ENCODE measurements around the gene RNF31. TPM values are rescaled to one million over a fixed set of nuclear protein-coding genes. Genes with fewer than 3 reads are reported as not detected.

Gene RNF31
- total RNA-seq, 1 donor from 2014 or later: 95.6 TPM

DNA sequence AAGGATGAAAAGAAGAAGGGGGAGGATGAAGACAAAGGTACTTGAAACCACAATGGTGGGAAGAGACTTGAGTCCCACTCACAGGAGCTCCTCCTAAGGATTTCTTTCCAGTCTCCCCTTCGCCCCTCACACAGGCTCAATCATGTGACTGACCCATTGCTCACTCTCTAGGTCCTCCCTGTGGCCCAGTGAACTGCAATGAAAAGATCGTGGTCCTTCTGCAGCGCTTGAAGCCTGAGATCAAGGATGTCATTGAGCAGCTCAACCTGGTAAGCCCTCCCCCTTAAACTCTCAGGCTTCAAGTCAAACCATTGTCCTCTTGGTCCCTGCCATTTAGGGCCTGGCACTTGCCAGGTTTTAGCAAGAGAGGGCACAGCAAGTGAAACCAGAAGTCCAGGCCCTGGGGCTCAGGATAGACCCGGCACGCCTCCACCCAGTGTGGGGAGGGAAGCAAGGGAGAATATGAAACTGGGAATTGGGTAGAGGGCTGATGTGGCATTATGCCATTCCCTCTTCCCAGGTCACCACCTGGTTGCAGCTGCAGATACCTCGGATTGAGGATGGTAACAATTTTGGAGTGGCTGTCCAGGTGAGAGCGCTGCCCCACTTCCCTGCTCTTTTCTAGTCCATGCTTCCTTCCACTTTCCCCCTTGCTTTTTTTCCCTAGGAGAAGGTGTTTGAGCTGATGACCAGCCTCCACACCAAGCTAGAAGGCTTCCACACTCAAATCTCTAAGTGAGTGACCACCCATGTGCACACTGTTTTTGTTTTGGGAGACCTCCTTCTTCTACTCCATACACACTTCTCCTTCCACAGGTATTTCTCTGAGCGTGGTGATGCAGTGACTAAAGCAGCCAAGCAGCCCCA lies 9.5 kb upstream of the RNF31 start:
- Mint-ChIP-seq H3K36me3 (ENCODE audit: low read depth) (peaks cover 50% of the 10 kb centered on the region), H3K27me3 (no peaks in the 10 kb centered on the region), H3K4me1 (peaks cover 48% of the 10 kb centered on the region), H3K27ac (peak overlapping the region; percentile 30), H3K9me3 (no peaks in the 10 kb centered on the region), H3K4me3 (peak overlapping the region; percentile 94)
- intact Hi-C loops (cut with micrococcal nuclease): no loop called here
- DNase-seq: no peak

DNA sequence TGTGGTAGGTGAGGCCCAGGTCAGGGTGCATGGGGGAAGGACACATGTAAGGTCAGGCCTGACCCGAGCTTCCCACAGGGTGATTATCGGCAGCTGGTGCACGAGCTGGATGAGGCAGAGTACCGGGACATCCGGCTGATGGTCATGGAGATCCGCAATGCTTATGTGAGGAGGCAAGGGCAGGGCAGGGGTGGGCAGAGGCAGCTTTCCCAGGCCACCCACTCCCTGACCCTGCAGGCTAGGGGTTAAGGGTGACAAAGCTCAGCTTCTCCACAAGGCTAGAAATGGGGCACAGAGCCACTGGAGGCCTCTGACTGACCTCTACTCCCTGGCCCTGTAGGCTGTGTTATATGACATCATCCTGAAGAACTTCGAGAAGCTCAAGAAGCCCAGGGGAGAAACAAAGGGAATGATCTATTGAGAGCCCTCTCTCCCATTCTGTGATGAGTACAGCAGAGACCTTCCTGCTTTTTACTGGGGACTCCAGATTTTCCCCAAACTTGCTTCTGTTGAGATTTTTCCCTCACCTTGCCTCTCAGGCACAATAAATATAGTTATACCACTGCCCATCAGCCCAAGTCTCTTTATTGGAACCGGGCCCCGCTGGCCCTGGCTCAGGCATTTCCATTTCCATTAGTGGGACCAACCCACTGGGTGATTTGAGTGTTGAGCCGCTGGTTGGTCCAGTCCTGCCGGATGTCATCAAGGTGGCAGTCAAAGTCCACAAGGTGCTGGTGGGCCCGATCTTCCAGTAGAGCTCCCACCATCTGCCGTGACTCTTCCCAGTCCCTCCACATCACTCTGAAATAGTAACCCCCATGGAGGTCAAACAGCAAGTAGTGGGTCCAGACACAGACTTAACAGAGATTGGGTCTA lies 8.7 kb upstream of the RNF31 start:
- H3K27me3 Mint-ChIP-seq: no peaks in the 10 kb centered on the region
- H3K4me3 Mint-ChIP-seq: peak overlapping the region; percentile 94
- intact Hi-C loops (cut with micrococcal nuclease): no loop called here
- H3K36me3 Mint-ChIP-seq (ENCODE audit: low read depth): peaks cover 59% of the 10 kb centered on the region
- H3K27ac Mint-ChIP-seq: peak overlapping the region; percentile 58
- H3K9me3 Mint-ChIP-seq: no peaks in the 10 kb centered on the region
- H3K4me1 Mint-ChIP-seq: peaks cover 53% of the 10 kb centered on the region
- no peak for DNase-seq

DNA sequence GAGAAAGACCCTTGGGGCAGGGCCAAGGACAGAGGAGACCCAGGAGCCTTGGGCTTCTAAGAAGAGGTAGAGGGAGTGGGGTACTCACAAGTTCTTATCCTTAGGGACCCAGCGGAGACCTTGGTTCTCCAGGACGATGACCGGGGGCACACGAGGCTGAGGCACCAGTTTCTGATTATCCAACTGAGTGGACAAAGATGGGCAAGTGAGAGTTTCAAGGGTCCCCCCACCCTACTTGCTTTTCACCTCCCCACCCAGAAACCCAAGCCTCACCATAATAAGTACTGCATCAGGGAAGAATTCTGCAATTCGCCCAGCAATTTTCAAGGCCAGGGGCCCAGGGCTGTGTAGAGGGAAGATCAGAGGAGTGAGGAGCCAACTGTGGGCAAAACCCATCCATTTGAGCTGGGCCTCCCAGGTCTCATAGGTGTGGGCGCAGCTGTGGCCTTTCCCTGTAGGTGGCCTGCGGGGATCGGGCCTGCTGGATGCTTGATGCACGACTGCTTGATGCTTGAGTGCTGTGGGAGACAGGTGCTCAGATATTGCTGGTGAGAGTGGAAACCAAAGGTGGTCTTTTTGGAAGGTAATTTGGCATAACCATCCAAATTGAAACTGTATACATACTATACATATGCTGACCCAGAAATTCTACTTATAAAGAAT lies 7.9 kb upstream of the RNF31 start:
- intact Hi-C loops (cut with micrococcal nuclease): no loop called here
- Mint-ChIP-seq H3K4me3 (peak overlapping the region; percentile 94), H3K27me3 (no peaks in the 10 kb centered on the region), H3K9me3 (no peaks in the 10 kb centered on the region), H3K27ac (peak overlapping the region; percentile 58), H3K4me1 (peaks cover 60% of the 10 kb centered on the region), H3K36me3 (ENCODE audit: low read depth) (peaks cover 66% of the 10 kb centered on the region)
- DNase-seq: peak; percentile 71

DNA sequence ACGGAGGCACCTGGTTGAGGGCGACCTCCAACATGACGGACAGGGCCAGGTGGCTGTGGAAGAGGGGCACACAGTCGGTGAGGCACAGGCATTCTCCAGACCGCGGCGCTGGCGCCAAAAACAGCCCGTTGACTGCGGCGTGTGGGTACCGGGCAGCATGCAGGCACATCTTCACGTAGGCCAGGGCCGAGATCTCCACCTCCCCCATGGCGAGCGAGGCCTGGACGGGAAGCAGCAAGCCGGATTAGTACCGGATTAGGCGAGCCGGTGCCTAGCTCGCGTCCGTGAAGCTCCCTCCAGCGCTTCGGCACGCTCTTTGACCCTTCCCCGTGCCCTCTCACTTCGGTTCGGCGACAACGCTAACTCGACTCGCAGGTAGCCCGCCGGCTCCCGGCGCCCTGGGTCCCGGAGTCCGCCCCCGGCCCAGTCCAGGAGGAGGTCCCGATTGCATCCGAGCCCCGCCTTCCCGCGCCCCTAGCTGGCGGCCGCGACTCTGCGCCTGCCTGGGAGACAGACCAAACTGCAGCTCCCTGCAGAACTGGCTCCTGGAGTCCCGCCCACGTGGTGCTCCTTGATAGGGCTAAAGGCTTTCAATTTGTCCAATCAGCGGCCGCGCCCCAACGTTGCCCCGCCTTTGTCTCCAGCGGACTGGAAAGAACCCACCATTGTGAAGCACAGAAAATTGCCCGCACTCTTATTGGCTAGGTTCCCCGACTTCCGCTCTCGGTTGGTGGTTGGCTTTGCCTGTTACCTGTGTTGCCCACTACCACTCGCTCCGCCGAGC lies 6.0 kb upstream of the RNF31 start, which contains the start of gene EMC9:
Gene EMC9, minus strand, starts transcription at position 495 of the 784 bp plus-strand sequence. Its CDS starts 287 bp downstream, at position 208.
- H3K27ac Mint-ChIP-seq: peak within 1 kb of the TSS; percentile 94
- peaks cover 83% of the 10 kb centered on the region for H3K36me3 Mint-ChIP-seq (ENCODE audit: low read depth)
- no peaks in the 10 kb centered on the region for H3K27me3 Mint-ChIP-seq
- H3K4me1 Mint-ChIP-seq: peaks cover 69% of the 10 kb centered on the region
- peak; percentile 100 for DNase-seq
- H3K9me3 Mint-ChIP-seq: no peaks in the 10 kb centered on the region
- intact Hi-C loops (cut with micrococcal nuclease): loop anchor here (1.0 kb wide), 3 partner anchors 20 to 72 kb away; partner anchors contain the start of genes CHMP4A, DCAF11, IRF9 and NRL
- H3K4me3 Mint-ChIP-seq: peak within 1 kb of the TSS; percentile 94

DNA sequence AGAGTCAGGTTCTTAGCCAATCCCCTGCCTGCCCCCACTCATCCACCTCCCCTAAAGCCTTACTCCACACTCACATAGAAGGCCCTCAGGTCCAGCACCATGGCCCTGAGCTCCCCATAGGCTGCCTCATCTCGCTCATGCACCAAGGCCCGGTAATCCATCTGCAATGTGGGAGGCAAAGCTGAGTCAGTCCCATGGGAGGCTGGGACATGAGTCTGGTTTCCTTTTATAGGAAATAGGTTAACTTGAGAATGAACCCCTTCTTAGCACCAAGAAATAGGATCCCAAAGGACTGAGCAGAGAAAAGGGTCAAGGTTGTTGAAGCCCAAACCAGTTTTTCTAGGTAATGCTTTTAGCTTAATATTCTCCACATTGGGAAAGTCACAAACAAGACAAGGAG lies 3.8 kb upstream of the RNF31 start:
- Mint-ChIP-seq H3K36me3 (ENCODE audit: low read depth) (peaks cover 69% of the 10 kb centered on the region), H3K27ac (peak overlapping the region; percentile 61)
- intact Hi-C loops (cut with micrococcal nuclease): no loop called here

DNA sequence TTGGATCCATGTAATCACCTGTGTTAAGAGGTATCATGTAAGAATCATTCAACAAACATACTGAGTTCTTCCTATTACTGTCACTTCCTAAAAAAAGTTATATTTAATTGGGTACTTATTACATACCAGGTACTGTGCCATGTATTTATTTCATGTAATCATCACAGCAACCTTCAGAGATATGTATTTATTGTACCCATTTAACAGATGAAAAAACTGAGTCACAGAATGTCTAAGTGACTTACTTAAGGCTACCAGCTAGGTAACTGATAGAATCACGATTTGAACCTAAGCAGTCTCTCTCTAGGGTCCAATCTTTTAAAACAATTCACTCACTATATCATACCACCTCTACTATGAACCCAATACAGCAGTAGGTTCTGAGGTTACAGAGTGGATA lies 2.8 kb upstream of the RNF31 start:
- intact Hi-C loops (cut with micrococcal nuclease): no loop called here
- no peaks in the 10 kb centered on the region for H3K9me3 Mint-ChIP-seq
- DNase-seq: no peak
- H3K4me3 Mint-ChIP-seq: peak overlapping the region; percentile 97
- H3K27me3 Mint-ChIP-seq: no peaks in the 10 kb centered on the region
- peaks cover 69% of the 10 kb centered on the region for H3K36me3 Mint-ChIP-seq (ENCODE audit: low read depth)
- peak overlapping the region; percentile 73 for H3K27ac Mint-ChIP-seq
- peaks cover 59% of the 10 kb centered on the region for H3K4me1 Mint-ChIP-seq

More for the DNA sequence above, 3.8 kb upstream of the RNF31 start:
- DNase-seq: no peak
- H3K4me1 Mint-ChIP-seq: peaks cover 60% of the 10 kb centered on the region
- no peaks in the 10 kb centered on the region for H3K27me3 Mint-ChIP-seq
- no peaks in the 10 kb centered on the region for H3K9me3 Mint-ChIP-seq
- peak overlapping the region; percentile 94 for H3K4me3 Mint-ChIP-seq

DNA sequence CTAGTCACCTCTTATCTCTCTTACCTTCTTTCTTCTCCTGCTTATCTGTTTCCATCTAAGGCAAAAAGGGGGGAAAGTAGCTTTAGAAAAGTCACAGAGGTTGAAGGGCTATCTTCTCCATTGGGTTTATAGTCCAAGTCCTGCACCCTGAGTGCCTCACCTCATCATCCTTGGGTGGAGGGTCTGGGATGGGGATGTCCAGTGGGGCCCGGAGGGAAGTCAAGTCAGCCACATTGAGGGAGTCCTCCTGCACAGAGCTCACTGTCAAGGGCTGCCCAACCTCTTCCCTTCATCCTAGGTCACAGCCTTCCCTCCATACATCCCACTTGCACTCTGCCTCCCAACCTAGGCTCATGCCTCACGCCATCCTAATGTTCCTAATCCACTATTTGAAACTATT lies 2.1 kb upstream of the RNF31 start:
- Mint-ChIP-seq H3K27ac (peak overlapping the region; percentile 99), H3K9me3 (no peaks in the 10 kb centered on the region), H3K36me3 (ENCODE audit: low read depth) (peaks cover 68% of the 10 kb centered on the region), H3K4me1 (peaks cover 58% of the 10 kb centered on the region), H3K4me3 (peak overlapping the region; percentile 97), H3K27me3 (no peaks in the 10 kb centered on the region)
- DNase-seq: no peak
- intact Hi-C loops (cut with micrococcal nuclease): no loop called here

DNA sequence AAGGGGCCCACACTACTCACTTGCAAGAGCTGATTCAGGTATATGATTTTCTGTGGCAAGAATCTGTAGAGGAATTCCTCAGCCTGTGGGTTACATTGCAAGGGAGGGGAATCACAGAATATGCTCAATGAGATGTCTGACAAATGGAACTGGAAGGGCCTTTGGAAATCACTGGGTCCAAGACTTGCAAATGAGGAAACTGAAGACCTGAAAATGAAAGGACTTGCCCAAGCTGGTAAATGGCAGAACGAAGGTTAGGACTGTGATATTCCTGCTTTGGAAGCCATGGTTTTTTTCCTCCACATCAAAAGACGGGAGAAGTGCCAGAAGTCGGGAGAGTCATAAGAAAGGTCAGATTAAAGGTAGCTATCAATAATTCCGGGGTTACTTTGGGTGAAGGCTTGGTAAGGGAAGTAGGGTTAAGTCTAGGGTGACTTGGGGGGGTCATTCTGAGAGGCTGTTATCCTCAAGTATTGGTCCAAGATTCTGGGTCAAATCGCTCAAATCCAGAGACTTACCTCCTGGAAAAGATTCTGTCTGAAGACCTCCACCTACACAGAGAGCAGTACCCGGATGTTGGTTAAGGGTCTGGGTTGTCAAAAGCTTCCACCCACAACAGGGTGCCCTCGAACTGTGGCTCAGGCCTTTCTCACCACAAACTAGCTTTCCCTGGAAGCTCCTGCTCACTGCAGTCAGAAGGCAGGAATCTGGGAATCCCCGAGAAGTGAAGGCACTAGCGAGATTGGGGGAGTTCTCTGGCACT lies 1.4 kb upstream of the RNF31 start:
- H3K27me3 Mint-ChIP-seq: no peaks in the 10 kb centered on the region
- H3K4me3 Mint-ChIP-seq: peak overlapping the region; percentile 97
- peaks cover 62% of the 10 kb centered on the region for H3K4me1 Mint-ChIP-seq

DNA sequence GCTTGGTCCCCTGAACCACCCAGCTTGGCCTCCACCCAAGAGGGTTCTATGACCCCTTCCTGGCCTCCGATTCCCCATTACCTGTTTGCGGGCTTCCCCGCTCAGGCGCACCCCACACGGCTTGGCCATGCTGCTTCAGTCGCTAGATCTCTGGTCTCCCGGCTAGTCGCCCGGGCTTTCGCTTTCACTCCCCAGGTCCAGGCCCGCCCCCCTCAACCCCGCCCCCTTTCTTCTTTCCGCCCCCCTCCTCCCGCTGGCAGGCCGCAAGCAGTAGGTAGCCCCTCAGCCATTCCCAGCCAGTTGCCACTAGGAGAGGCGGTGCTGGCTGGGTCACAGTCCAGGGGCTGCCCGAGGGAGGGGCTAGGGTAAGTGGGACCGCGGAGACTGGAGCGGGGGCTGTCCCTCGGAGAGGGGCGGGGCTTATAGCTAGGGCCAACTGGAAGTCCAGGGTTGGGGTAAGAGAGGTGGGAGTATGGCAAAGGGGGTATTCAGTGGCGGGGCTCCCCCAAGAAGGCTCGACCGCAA lies 783 bp upstream of the RNF31 start, which contains the start of gene PSME2:
Gene PSME2, minus strand, starts transcription at position 158 of the 525 bp plus-strand sequence. Its CDS starts 29 bp downstream, at position 129.
- Mint-ChIP-seq H3K4me3 (peak within 1 kb of the TSS; percentile 97), H3K27ac (peak within 1 kb of the TSS; percentile 99), H3K36me3 (ENCODE audit: low read depth) (peaks cover 70% of the 10 kb centered on the region), H3K4me1 (peaks cover 62% of the 10 kb centered on the region), H3K27me3 (no peaks in the 10 kb centered on the region), H3K9me3 (no peaks in the 10 kb centered on the region)
- DNase-seq: peak; percentile 97
- intact Hi-C loops (cut with micrococcal nuclease): loop anchor here (1.0 to 2.0 kb wide), 4 partner anchors 10 to 152 kb away; partner anchors contain the start of genes DHRS1, IPO4, NOP9 and PCK2

More for the DNA sequence above, 1.4 kb upstream of the RNF31 start:
- Mint-ChIP-seq H3K36me3 (ENCODE audit: low read depth) (peaks cover 68% of the 10 kb centered on the region), H3K27ac (peak overlapping the region; percentile 99), H3K9me3 (no peaks in the 10 kb centered on the region)
- intact Hi-C loops (cut with micrococcal nuclease): loop anchor here (1.0 to 2.0 kb wide), 4 partner anchors 10 to 153 kb away; partner anchors contain the start of genes DHRS1, IPO4, NOP9 and PCK2
- DNase-seq: peak; percentile 66

DNA sequence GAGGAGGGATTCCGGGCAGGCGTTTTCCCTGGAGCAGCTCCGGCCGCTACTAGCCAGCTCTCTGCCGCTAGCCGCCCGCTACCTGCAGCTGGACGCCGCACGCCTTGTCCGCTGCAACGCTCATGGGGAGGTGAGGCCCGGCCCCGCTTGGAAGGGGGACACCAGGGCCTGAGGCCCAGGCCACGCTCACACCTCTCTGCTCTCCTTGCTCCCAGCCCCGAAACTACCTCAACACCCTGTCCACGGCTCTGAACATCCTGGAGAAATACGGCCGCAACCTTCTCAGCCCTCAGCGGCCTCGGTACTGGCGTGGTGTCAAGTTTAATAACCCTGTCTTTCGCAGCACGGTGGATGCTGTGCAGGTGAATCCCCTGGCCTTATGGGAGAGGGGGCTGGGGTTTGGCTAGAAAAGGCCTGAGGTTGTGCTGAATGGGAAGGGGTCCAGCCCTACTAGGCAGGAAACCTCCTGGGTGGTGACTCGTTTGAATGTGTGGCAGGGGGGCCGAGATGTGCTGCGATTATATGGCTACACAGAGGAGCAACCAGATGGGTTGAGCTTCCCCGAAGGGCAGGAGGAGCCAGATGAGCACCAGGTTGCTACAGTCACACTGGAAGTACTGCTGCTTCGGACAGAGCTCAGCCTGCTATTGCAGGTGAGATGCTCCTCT lies 597 bp downstream of the RNF31 start:
- Mint-ChIP-seq H3K27ac (peak overlapping the region; percentile 79), H3K4me3 (peak overlapping the region; percentile 97), H3K27me3 (no peaks in the 10 kb centered on the region), H3K4me1 (peaks cover 56% of the 10 kb centered on the region), H3K36me3 (ENCODE audit: low read depth) (peaks cover 69% of the 10 kb centered on the region), H3K9me3 (no peaks in the 10 kb centered on the region)
- DNase-seq: peak; percentile 72
- intact Hi-C loops (cut with micrococcal nuclease): loop anchor here (1.0 to 2.0 kb wide), 6 partner anchors 13 to 151 kb away; partner anchors contain the start of genes DCAF11, DHRS1, IPO4 and IRF9

DNA sequence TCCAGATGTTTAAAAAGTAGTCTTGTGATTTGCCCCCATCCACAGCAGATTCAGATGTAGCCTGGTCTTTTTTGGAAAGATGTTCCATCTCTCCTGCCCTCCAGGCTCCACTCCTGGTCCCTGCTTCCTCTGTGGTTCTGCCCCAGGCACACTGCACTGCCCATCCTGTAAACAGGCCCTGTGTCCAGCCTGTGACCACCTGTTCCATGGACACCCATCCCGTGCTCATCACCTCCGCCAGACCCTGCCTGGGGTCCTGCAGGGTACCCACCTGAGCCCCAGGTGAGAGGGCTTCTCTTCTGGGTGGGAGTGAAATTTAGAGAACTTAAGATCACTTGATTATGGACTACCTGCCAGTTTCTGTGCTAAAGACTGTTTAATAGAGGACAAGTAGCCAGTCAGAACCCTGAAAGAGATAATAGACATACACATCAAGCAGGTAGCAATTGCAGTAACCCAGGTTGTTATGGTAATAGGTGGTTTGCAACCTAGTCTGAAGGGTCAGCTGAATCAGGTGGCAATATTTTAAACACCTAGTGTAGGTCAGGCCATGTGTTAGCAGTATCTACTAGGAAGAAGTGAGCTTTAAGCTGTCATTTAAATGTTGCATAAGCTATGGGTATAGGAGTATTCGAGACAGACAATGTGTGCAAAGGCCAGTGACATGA lies 2.1 kb downstream of the RNF31 start:
- Mint-ChIP-seq H3K4me1 (peaks cover 41% of the 10 kb centered on the region), H3K27me3 (no peaks in the 10 kb centered on the region), H3K36me3 (ENCODE audit: low read depth) (peaks cover 59% of the 10 kb centered on the region), H3K27ac (peak overlapping the region; percentile 60), H3K9me3 (no peaks in the 10 kb centered on the region), H3K4me3 (peak overlapping the region; percentile 97)
- intact Hi-C loops (cut with micrococcal nuclease): no loop called here
- no peak for DNase-seq
